Measurements from ENCODE around the gene NOL12. TPM values are rescaled to one million over a fixed set of nuclear protein-coding genes. Genes with fewer than 3 reads are reported as not detected.

The NOL12 gene
- 8.5 and 11.3 TPM in 2 replicates for total RNA-seq

GRCh38 chr22:37686002-37686982, at the start of gene NOL12:
Gene NOL12, plus strand, starts transcription at chr22:37686343. Its CDS starts 50 bp downstream, at chr22:37686393.

GRCh38 chr22:37639070-37639760, 46.9 kb upstream of the NOL12 start, which contains the start of gene SH3BP1:
Gene SH3BP1, plus strand, starts transcription at chr22:37639669. Its CDS starts 119 bp downstream, at chr22:37639788.

GRCh38 chr22:37658133-37659065, 27.7 kb upstream of the NOL12 start, which contains the start of gene PDXP:
Gene PDXP, plus strand, starts transcription at chr22:37658723. Its CDS starts 60 bp downstream, at chr22:37658783.

GRCh38 chr22:37674951-37675929, 10.9 kb upstream of the NOL12 start, which contains the start of gene LGALS1:
Gene LGALS1, plus strand, starts transcription at chr22:37675636. Its CDS starts 67 bp downstream, at chr22:37675703.

GRCh38 chr22:37696657-37697537, 10.8 kb downstream of the NOL12 start, which contains the start of gene TRIOBP:
Gene TRIOBP, plus strand, starts transcription at chr22:37697048. Its CDS starts 4,318 bp downstream, at chr22:37701366.

Other genes starting within 250 kb of the NOL12 start
- 0.07 and 0.30 TPM in 2 replicates for gene MFNG, start 200.0 kb upstream of the NOL12 start, total RNA-seq
- gene CARD10, start 166.9 kb upstream of the NOL12 start, total RNA-seq, result 0.91 and 3.4 TPM in 2 replicates
- 28.5 and 37.0 TPM in 2 replicates for gene CDC42EP1, start 125.9 kb upstream of the NOL12 start, total RNA-seq
- gene LGALS2, start 106.3 kb upstream of the NOL12 start, total RNA-seq, result not detected in 2 replicates
- 39.5 and 47.0 TPM in 2 replicates for gene GGA1, start 77.5 kb upstream of the NOL12 start, total RNA-seq
- 10.6 and 13.7 TPM in 2 replicates for gene SH3BP1, start 46.7 kb upstream of the NOL12 start, total RNA-seq
- 14.0 and 18.2 TPM in 2 replicates for gene PDXP, start 27.6 kb upstream of the NOL12 start, total RNA-seq
- 4,182 and 4,880 TPM in 2 replicates for gene LGALS1, start 10.7 kb upstream of the NOL12 start, total RNA-seq
- gene TRIOBP, start 10.7 kb downstream of the NOL12 start, total RNA-seq, result 176 and 183 TPM in 2 replicates
- gene GCAT, start 121.6 kb downstream of the NOL12 start, total RNA-seq, result 20.2 and 33.1 TPM in 2 replicates
- 0.07 TPM in 1 of 2 replicates, not detected in the other for gene GALR3, start 137.0 kb downstream of the NOL12 start, total RNA-seq
- 19.4 and 26.2 TPM in 2 replicates for gene ANKRD54, start 158.0 kb downstream of the NOL12 start, total RNA-seq
- 343 and 385 TPM in 2 replicates for gene EIF3L, start 163.1 kb downstream of the NOL12 start, total RNA-seq
- gene MICALL1, start 220.0 kb downstream of the NOL12 start, total RNA-seq, result 20.3 and 36.5 TPM in 2 replicates

Measured in smooth muscle cell of the pulmonary artery (primary cell).